Measurements from ENCODE around the gene ATIC.

The ATIC gene

DNA sequence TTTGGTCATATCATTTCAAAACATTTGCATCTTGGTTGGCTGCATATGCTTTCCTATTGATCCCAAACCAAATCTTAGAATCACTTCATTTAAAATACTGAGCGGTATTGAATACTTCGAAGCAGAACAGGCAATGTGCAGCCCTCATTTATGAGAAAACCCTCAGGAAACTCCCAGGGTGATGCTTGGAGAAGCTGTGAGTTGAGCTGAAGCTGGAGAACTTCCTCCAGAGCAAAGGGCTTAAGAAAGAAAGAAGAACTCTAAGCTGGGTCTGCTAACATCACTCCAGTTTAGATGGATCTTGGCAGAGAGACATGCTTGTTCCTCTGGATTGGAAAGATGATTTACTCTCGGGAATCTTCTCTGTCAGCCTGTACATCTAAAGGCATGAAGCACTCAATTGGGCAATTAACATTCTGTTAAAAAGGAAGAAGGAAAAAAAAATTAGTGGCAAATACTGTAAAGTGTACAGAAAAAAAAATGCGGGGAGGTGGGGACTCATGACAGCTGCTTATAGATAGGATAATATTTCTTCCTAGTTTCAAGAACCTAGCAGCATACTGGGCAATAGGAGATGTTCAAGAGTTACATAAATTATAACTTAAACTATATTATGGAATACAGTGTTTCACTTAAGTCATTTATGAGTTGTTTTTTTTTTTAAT is 49.5 kb downstream of the ATIC start:
- DNase-seq (ENCODE audit: low spot score): no peak

GRCh38 chr2:215361876-215362561 is 50.2 kb downstream of the ATIC start:
- DNase-seq (ENCODE audit: low spot score): no peak

- no peak for DNase-seq (ENCODE audit: low spot score)
Measured at GRCh38 chr2:215362562-215362904, 50.7 kb downstream of the ATIC start.

GRCh38 chr2:215363039-215363438 is 51.2 kb downstream of the ATIC start:
- DNase-seq (ENCODE audit: low spot score): no peak

DNA sequence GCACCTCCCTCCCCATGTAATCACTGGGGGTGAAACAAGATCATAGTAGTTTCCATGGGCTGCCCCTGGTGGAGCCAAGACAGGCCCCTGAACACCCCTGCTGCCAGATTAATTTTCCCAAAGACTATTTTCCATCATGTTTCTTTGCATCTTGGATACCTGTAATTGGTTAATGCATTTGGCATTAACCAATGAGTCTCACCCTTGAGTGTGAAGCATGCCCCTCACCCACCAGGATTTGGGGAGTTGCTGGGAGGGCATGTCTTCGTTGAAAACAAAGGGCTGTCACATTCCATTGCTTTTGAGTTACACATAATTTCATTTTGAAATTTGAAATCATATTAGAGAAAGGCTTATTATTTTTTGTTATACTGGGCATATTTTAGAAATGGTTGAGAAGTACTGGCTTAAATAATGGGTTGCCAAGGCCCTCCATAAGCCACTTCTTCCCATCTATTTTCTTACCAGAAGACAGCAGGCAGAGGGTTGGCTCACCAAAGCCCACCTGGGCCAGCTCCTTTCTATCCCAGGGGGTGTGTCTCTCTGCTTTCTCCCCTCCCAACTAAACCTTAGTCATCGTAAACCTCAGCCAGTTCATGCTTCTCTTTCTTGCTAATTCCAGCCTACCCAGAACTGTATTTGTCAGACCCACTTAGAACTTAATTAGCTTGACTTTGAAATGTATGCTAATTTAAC is 51.8 kb downstream of the ATIC start:
- no peak for DNase-seq (ENCODE audit: low spot score)

DNA sequence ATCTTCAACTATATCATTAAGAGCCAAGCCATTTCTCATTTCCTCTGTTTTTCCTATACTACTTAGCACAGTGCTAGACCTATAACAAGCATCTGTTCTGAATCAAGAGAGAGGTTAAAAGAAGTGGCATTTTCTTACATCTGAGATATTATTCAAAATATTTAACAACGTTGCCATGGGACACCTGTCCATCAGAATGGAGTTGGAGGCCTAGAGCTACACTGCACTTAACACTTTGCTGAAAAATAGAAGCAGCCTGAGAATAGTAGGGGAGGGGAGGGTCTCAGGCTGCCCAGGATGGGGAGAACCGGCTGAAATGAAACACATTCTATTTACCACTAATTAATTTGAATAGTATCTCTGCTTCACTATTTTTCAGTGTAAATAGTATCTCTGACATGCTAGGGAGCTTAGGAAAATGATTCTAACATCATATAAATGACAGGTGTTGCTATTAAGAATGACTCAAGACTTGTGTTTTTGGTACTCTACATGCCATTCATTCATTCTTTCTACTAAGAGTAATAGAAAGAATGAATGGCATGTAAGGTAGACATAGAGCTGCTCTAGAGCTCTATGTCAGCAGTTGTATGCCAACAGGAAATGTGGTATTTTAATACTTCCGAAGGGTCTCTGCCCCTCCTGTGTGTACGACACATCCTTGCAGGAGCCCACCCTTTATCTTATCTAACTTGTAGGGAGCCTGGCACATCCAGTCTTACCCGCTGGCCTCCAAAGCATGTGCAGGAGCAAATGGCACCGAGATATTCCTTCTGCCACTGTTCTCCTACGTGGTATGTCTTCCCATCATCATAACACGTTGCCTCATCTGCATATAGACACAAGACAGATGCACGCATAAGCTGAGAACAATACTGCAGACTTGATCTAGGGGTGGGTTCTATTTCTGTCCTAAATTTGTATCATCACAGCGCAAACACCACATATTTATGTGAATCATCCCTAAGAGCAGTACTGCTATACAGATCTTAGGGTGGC is 52.6 kb downstream of the ATIC start:
- no peak for DNase-seq (ENCODE audit: low spot score)

DNA sequence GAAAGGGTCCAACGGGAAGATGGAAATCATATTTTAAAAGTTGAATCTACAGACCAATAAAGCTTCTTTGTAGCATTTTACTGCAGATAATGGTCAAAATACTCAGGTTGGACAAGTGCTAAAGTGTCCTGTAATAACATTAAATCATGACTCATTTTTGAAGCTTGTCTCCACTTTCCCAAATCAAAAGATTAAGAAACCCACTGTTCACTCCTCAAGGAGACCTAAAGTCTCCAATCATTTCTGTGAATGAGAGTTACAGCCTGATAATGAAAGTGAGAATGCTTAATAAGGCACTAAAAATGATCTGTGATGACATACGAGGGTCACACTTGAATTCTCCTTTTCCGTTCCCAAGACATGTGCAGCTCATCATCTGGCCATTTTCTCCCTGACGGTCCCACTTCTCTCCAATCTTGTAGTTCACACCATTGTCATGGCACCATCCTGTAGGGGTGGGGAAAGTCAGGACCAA is 53.4 kb downstream of the ATIC start:
- DNase-seq (ENCODE audit: low spot score): no peak

GRCh38 chr2:215366440-215367032 is 54.7 kb downstream of the ATIC start:
- no peak for DNase-seq (ENCODE audit: low spot score)

GRCh38 chr2:215367662-215368492 is 56.0 kb downstream of the ATIC start:
- DNase-seq (ENCODE audit: low spot score): peak; percentile 24

GRCh38 chr2:215368493-215368809 is 56.6 kb downstream of the ATIC start:
- no peak for DNase-seq (ENCODE audit: low spot score)

DNA sequence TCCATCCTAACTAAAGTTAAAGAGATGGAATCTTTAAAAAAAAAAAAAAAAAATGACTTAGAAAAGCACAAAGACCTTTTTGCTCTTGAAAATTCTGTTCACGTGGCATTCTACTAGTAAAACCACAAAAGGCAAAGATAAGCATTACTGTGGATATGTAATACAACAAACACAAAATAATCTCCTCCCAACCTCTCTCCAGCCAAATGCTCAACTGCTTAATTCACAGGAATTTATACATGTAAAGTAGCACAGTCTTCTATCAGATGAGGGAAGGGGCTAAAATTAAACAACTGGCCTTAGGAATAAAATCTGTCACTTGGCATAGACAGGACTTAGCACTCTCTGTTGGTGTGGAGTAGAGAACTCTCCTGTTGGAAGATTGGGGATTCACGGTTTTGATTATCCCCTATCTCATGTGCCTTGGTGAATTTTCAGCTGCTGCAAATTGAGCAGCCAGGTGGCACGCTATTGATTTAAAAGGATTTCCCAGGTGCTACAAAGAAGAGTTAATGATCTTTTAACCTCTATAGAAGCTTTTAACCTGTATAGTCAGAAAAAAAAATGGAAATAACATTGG is 57.4 kb downstream of the ATIC start:
- DNase-seq (ENCODE audit: low spot score): no peak

DNA sequence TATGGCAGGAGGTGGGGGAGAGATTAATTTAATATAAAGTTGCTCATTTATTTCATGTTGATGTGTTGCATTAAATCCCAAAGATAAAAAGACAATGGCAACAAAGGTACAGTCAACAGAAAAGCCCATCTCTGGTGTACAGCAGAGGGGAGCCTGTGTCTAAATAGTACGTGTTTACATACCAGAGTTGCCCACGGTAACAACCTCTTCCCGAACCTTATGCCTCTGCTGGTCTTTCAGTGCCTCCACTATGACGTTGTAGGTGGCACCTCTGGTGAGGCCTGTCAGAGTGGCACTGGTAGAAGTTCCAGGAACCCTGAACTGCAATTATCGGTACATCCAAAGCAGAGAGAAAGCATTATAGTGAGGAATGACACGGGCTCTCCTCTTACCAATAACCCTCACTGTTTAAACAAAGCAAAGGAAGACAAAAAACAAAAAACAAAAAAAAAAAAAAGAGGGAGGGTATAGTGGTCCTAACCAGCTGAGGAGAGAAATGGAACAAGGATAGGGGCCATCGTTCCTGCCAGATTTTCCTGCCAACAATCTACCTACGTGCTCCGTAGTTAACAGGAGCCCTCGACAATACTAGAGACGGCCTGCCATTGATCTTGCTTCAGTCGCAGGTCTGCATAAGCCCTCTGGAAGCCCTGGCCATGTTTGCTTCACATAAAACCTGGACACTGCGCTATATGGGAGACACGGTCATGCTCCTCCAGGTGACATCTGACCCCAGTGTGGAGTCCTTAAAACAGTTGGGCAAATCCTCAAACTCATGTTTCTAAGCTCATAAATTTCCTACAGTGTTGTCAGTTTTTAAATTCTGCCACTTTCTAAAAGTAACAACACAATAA is 58.5 kb downstream of the ATIC start:
- DNase-seq (ENCODE audit: low spot score): no peak

DNA sequence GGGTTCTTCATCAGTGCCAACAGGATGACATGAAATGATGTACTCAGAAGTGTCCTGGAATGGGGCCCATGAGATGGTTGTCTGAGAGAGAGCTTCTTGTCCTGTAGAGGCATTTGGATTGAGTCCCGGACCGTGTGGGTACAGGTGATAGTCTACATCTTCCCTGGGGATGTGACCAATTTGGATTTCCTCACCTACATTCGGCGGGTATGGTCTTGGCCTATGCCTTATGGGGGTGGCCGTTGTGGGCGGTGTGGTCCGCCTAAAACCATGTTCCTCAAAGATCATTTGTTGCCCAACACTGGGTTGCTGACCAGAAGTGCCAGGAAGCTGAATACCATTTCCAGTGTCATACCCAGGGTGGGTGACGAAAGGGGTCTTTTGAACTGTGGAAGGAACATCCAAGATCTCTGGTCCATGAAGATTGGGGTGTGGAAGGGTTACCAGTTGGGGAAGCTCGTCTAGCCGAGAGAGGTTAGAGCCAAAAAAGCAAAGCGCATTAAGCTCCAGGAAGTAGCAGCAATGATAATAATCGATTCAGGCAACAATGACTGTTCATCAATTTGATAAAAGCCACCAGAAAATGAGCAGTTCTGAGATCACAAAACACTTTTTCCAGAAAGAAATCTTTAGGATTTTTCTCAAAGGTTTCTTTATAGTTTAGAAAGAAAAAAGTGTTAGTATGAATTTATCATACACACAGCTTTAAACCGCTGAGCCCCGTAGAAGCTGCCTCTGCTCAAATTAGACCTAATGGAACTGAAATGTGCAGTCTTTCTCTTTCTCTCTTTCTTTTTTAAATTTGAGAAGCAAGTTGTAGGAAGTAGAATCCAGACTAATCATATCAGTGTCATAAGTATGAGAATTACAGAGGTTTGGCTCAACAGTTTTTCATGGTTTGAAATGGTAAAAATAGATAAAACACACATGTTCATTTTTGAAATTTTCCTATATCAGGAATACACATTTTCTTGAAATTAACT is 60.3 kb downstream of the ATIC start:
- DNase-seq (ENCODE audit: low spot score): no peak

DNA sequence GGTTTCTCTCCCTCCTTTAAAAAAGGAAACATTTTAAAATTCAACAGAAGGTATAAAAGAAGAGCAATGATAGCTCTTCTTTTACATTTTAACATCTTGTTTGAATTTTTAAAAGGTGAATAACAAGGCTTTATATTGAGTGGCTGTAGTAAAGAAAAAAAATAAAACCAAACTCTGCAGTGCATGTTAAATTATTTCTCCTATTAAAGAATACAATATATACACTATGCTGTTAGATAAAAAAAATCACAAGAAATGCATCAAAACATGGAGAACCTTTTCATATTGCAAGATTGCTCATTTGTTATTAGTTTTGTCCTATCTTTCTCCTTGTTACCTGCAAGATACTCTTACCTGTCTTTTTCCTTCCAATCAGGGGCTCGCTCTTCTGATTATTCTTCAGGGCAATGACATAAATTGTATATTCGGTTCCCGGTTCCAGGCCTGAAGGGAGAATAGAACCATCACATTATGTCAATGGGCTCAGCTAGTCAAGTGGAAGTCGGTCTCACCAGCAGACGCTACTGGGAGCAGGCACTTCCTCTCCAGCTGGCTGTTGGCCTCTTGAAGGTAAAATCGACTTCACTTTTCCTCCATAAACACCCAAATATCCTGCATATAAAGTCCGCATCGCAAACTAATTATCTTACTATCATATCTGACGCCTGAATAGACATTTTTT is 61.2 kb downstream of the ATIC start:
- DNase-seq (ENCODE audit: low spot score): no peak

DNA sequence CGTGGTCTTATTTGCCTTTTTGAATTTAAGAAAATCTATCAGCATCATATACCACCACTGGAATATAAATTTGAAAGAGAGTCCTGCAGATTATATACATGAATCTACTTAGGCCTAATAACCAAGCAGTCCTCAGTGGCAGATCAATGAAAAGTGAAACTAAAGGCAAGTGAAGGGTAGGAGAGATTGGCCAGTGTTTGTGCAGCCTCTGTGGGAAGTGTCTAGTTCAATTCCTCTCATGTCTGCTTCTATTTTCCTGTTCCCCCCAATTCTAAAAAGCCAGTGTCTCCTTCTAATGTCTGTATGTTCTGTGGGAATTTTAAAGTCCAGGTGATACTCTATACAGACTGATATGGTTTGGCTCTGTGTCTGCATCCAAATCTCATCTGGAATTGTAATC is 62.1 kb downstream of the ATIC start:
- no peak for DNase-seq (ENCODE audit: low spot score)

- DNase-seq (ENCODE audit: low spot score): no peak
Measured at GRCh38 chr2:215374642-215375466, 63.0 kb downstream of the ATIC start.

DNA sequence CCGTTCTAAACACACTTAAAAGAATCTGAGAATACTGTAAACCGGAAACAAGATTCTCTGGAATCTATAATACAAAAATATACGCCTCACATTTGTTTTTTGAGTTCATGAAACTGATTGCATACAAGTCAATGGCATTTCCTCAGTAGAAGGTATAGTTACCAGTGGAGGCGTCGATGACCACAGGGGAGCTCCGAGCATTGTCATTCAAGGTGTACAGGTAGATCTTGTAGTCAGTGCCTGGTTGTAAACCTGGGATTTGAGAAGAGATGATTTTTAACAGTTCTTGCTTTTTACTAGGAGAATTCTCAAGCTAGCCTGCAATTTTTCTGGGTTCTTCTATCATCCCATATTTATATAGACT is 63.6 kb downstream of the ATIC start:
- no peak for DNase-seq (ENCODE audit: low spot score)

Data from hepatic stellate cell (primary cell).